ENCODE data around the gene CCT7.

CCT7 gene

DNA sequence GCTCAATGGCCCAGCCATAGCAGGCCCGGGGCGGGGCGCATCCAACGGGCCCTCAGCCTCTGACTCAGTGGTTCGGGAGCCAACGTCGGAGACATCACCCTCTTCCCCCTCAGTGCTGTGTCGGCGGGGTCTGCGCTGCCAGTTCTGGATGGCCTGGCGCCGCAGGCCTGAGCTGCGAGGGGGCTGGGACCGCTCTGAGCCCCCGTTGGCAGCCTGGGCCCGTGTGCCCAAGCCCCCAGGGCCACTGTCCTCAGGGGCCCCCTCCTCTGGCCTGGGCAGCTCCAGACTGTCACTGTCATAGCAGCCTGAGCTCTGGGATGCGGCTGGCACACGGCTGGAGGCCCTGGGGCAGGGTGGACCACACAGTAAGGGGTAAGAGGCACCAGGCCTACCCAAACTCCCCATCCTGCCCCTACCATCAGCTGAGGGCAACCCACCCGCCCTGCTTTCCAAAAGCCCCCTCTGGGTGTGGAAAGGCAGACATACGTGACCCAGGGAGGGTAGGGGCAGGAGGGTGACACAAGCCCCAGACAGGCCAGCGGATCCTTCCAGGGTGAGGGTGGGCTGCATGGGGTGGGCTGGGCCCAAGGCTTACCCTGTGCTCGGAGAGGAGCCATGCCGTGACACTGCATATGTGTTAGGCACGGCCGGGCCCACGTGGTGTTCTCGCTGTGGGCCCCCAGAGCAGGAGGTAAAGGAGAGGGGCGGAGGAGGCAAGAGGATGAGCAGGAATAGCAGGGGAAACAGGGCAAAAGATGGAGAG lies 31.4 kb downstream of the CCT7 start:
- Histone ChIP-seq H3K79me2 (ENCODE audit: insufficient read depth, low read length) (peaks cover 22% of the 10 kb centered on the region; the same call in 1 of the 2 replicates), H3K4me3 (ENCODE audit: insufficient read depth, low read length, poor library complexity, severe bottlenecking) (no peak overlapping the region), H3K9ac (ENCODE audit: low read length) (no peak overlapping the region), H4K20me1 (ENCODE audit: low read depth, low read length) (no peaks in the 10 kb centered on the region; the same call in 1 of the 2 replicates), H3K27ac (ENCODE audit: low read depth, low read length) (no peak overlapping the region), H3K36me3 (ENCODE audit: low read length) (no peaks in the 10 kb centered on the region), H3K9me3 (ENCODE audit: insufficient read depth, low read length) (no peaks in the 10 kb centered on the region), H3F3A (ENCODE audit: insufficient read depth) (no peaks in the 10 kb centered on the region), H3K27me3 (ENCODE audit: low read length) (no peaks in the 10 kb centered on the region), H2AFZ (ENCODE audit: low read depth, low read length, severe bottlenecking) (no peak overlapping the region), H3K4me2 (ENCODE audit: low read depth, low read length, poor library complexity, severe bottlenecking) (no peak overlapping the region), H3K9me2 (replicated peaks; ENCODE audit: insufficient read depth, low read length) (no peaks in the 10 kb centered on the region)
- TF ChIP-seq CTCF (IDR thresholded peaks at IDR 0.05; ENCODE audit: insufficient read depth, low read length, poor library complexity, severe bottlenecking) (no peak), EZH2phosphoT487 (conservative IDR thresholded peaks at IDR 0.05; ENCODE audit: low read length) (no peak)

DNA sequence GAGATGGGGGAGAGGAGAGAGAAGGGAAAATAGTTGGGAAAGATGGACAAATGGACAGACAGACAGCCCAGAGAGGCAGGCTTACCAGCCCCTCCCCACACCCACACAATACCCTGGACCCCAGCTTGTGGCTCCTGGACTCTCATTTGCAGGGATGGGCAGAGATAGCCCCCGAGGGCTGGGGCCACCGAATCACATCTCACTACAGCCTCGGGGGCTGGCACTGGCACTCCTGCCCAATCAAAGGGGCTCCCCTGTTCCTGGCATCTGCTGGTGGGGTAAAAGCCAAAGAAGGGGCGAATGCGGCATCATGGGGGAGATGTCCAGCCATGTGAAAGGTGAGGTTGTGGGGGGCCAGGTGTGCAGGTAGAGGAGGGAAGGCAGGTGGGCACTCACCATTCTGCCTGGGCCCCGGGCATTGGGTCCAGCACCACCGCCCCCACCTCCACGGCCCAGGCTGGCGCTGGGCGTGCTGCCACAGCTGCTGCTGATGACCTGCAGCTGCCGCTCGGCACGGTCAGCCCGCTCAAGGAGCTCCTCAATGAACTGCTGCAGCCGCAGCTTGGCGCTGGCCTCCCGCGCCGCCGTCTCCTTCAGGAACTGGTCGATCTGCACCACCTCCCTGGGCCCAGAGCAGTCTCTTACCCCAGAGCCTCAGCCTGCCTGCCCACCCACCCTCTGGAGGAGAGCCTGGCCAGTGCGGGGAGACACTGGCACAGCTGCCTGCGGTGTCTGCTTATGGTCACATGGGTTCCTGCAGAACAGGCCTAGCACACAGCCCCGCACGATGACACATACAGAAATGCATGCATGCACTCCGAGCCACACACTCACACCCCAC lies 32.2 kb downstream of the CCT7 start:
- H3K4me3 ChIP-seq (ENCODE audit: insufficient read depth, low read length, poor library complexity, severe bottlenecking), result no peak overlapping the region
- H3K27ac ChIP-seq (ENCODE audit: low read depth, low read length), result no peak overlapping the region
- no peaks in the 10 kb centered on the region for H3K27me3 ChIP-seq (ENCODE audit: low read length)
- no peaks in the 10 kb centered on the region for H3K36me3 ChIP-seq (ENCODE audit: low read length)
- H3K9me3 ChIP-seq (ENCODE audit: insufficient read depth, low read length), result no peaks in the 10 kb centered on the region
- H3K79me2 ChIP-seq (ENCODE audit: insufficient read depth, low read length), result peaks cover 22% of the 10 kb centered on the region; the same call in 1 of the 2 replicates
- H3K9ac ChIP-seq (ENCODE audit: low read length), result no peak overlapping the region
- H4K20me1 ChIP-seq (ENCODE audit: low read depth, low read length), result no peaks in the 10 kb centered on the region; the same call in 1 of the 2 replicates
- no peak for TF ChIP-seq CTCF (IDR thresholded peaks at IDR 0.05; ENCODE audit: insufficient read depth, low read length, poor library complexity, severe bottlenecking)
- no peak for TF ChIP-seq EZH2phosphoT487 (conservative IDR thresholded peaks at IDR 0.05; ENCODE audit: low read length)
- no peak overlapping the region for H3K4me2 ChIP-seq (ENCODE audit: low read depth, low read length, poor library complexity, severe bottlenecking)
- H2AFZ ChIP-seq (ENCODE audit: low read depth, low read length, severe bottlenecking), result no peak overlapping the region
- H3K9me2 ChIP-seq (replicated peaks; ENCODE audit: insufficient read depth, low read length), result no peaks in the 10 kb centered on the region
- H3F3A ChIP-seq (ENCODE audit: insufficient read depth), result peaks cover 3% of the 10 kb centered on the region; the same call in 1 of the 2 replicates

GRCh38 chr2:73267008-73267407 lies 32.9 kb downstream of the CCT7 start:
- H3K36me3 ChIP-seq (ENCODE audit: low read length), result no peaks in the 10 kb centered on the region
- H3K79me2 ChIP-seq (ENCODE audit: insufficient read depth, low read length), result peaks cover 22% of the 10 kb centered on the region; the same call in 1 of the 2 replicates
- H3F3A ChIP-seq (ENCODE audit: insufficient read depth), result peaks cover 4% of the 10 kb centered on the region; the same call in 1 of the 2 replicates
- no peaks in the 10 kb centered on the region for H3K27me3 ChIP-seq (ENCODE audit: low read length)
- no peaks in the 10 kb centered on the region for H3K9me3 ChIP-seq (ENCODE audit: insufficient read depth, low read length)
- H2AFZ ChIP-seq (ENCODE audit: low read depth, low read length, severe bottlenecking), result no peak overlapping the region
- H3K27ac ChIP-seq (ENCODE audit: low read depth, low read length), result no peak overlapping the region
- no peaks in the 10 kb centered on the region; the same call in 1 of the 2 replicates for H4K20me1 ChIP-seq (ENCODE audit: low read depth, low read length)
- no peaks in the 10 kb centered on the region for H3K9me2 ChIP-seq (replicated peaks; ENCODE audit: insufficient read depth, low read length)
- no peak overlapping the region for H3K4me2 ChIP-seq (ENCODE audit: low read depth, low read length, poor library complexity, severe bottlenecking)
- H3K4me3 ChIP-seq (ENCODE audit: insufficient read depth, low read length, poor library complexity, severe bottlenecking), result no peak overlapping the region
- H3K9ac ChIP-seq (ENCODE audit: low read length), result no peak overlapping the region
- TF ChIP-seq CTCF (IDR thresholded peaks at IDR 0.05; ENCODE audit: insufficient read depth, low read length, poor library complexity, severe bottlenecking), result no peak
- no peak for TF ChIP-seq EZH2phosphoT487 (conservative IDR thresholded peaks at IDR 0.05; ENCODE audit: low read length)

All from SU-DHL-6 (cell line).